ENCODE results near the gene STX16. TPM values are rescaled to one million over a fixed set of nuclear protein-coding genes. Genes with fewer than 3 reads are reported as not detected.
"Not testable (repeated sequence)": the region's sequence is repeated elsewhere in the genome, so short reads cannot be mapped to it uniquely, and the experiment has no call there.

Gene STX16
- total RNA-seq, 1 experiment from 2014 or later, result 58.3 TPM

DNA sequence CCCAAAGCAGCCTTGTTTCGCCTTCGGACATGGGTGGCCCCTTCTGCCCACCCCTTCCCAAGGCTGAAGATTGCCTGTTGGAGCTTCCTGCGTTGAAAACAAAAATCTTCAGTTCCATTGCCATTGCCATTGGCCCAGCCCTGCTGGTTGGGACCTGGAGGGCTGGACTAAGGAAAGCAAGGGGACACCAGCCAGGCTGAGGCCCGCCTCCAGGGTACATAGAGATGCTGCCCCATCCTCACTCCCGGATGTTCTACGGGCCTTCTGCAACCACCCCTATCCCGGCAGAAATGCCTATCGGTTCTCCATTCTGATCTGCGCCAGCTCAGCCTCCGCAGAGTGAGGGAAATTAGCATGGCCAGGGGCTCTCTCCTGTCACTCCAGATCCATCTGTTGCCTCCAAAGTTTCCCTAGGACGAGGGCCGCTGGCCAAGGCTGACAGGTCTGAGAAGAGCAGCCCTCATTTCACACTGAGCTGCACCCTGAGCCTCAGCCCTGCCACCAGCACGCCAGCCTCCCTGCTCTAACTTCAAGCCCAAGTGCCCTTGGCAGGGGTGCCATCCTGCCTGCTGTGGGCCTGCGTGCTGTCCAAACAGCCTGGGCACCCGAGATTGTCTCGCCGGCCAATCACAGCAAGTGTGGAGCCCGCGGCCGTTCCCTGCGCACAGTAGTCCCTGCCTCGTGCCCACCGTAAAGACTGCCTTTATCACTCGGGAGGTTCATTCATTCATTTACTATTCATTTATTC is 13.4 kb upstream of the STX16 start:
- Histone ChIP-seq H3K4me3 (ENCODE audit: low read length) (no peak overlapping the region), H3K4me1 (ENCODE audit: low read length) (peaks cover 7% of the 10 kb centered on the region), H2AFZ (ENCODE audit: low read length) (no peak overlapping the region), H3K4me2 (ENCODE audit: low read depth, low read length, poor library complexity, severe bottlenecking) (no peak overlapping the region), H3K27ac (ENCODE audit: low read length) (no peak overlapping the region), H4K20me1 (ENCODE audit: insufficient read depth, low read depth, low read length) (no peaks in the 10 kb centered on the region), H3K9me3 (ENCODE audit: low read length) (no peaks in the 10 kb centered on the region), H3K27me3 (ENCODE audit: low read length) (no peaks in the 10 kb centered on the region), H3K36me3 (ENCODE audit: insufficient read depth, low read length) (no peaks in the 10 kb centered on the region), H3K9ac (ENCODE audit: low read length) (no peak overlapping the region), H3K79me2 (ENCODE audit: low read length) (no peaks in the 10 kb centered on the region), H3K9me2 (replicated peaks; ENCODE audit: insufficient read depth, low read length) (no peaks in the 10 kb centered on the region)
- DNase-seq, result no peak

DNA sequence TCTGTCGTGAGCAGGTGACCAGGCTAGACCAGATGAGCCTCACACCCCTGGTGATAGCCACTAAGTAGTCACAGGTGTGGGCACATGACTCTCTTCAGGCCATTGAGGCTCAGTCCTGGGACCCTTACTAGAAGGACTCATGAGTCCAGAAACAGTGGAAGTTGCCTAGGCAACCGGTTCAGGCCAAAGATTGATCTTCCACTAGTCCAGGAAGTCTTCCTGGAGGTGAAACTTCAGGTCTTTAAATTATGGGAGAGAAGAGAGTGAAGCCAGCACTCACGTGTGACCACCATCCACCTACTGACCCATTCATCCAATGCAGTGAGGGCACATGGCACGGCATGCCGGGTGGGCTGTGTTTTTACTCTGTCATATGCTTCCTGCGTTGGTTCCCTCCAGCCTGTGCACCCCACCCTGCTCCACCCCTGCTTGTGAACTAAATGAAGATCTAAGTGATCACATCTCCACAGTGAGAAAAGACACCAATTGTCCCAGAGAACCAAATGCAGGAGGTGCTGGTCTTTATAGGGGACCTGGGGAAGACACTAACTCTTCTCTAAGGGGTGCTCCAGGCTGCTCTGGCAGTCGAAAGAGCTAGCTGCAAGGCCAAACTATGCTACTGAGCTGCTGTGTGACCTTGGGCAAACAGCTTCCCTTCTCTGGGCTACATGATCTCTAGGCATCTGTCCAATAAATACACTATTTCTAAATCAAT is 12.5 kb upstream of the STX16 start:
- H4K20me1 ChIP-seq (ENCODE audit: insufficient read depth, low read depth, low read length), result no peaks in the 10 kb centered on the region
- H3K9me2 ChIP-seq (replicated peaks; ENCODE audit: insufficient read depth, low read length), result no peaks in the 10 kb centered on the region
- DNase-seq, result no peak
- no peak overlapping the region for H2AFZ ChIP-seq (ENCODE audit: low read length)
- H3K79me2 ChIP-seq (ENCODE audit: low read length), result no peaks in the 10 kb centered on the region
- H3K9me3 ChIP-seq (ENCODE audit: low read length), result no peaks in the 10 kb centered on the region
- no peak overlapping the region for H3K27ac ChIP-seq (ENCODE audit: low read length)
- H3K4me1 ChIP-seq (ENCODE audit: low read length), result peaks cover 7% of the 10 kb centered on the region
- H3K9ac ChIP-seq (ENCODE audit: low read length), result no peak overlapping the region
- no peak overlapping the region for H3K4me3 ChIP-seq (ENCODE audit: low read length)
- H3K4me2 ChIP-seq (ENCODE audit: low read depth, low read length, poor library complexity, severe bottlenecking), result no peak overlapping the region
- H3K27me3 ChIP-seq (ENCODE audit: low read length), result no peaks in the 10 kb centered on the region
- no peaks in the 10 kb centered on the region for H3K36me3 ChIP-seq (ENCODE audit: insufficient read depth, low read length)

DNA sequence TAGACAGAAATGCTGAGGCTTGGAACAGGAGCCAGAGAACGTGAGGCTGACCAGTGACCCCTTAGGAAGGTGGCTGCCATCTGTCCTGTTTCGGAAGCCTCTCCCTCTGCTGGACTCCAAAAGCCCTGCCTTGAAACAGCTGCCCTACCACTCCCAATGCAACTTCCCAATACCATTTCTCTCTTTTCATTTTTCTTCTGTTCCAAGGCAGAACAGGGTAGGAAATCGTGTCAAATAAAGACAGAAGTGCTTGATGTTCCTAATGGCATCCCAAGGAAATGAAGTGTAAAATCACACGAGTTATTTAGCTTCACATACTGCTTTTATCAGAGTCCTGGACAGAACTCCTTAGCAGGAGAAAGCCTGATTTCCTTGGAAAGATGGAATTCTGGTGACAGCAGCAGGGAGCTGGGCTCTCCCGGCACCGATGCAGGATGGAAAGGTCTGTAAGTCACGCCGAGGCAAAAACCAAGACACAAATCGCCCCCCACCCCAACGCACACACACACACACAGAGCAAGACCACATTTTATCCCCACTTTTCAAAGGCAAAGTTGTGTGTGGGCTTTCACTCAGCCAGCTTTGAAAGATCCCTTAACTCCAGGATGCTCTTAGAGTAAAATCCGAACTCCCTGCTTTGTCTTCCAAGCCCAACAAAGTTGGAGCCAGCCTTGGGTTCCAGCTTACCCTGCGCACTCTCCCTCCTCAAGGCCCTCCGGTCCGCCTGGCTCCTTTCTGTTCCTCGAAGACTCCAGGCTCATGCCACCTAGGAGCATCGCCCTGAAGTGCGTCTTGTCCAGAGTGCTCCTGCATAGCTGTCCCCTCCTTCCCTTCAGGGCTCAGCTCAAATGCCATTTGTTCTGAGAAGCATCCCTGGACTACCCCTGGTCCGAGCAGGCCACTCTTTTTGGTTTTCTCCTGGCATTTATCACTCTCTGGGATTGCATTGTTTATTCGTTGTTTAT is 11.6 kb upstream of the STX16 start:
- H3K27ac ChIP-seq (ENCODE audit: low read length), result no peak overlapping the region
- DNase-seq, result no peak
- no peaks in the 10 kb centered on the region for H4K20me1 ChIP-seq (ENCODE audit: insufficient read depth, low read depth, low read length)
- no peaks in the 10 kb centered on the region for H3K79me2 ChIP-seq (ENCODE audit: low read length)
- no peak overlapping the region for H3K4me3 ChIP-seq (ENCODE audit: low read length)
- no peaks in the 10 kb centered on the region for H3K36me3 ChIP-seq (ENCODE audit: insufficient read depth, low read length)
- no peaks in the 10 kb centered on the region for H3K27me3 ChIP-seq (ENCODE audit: low read length)
- no peaks in the 10 kb centered on the region for H3K9me2 ChIP-seq (replicated peaks; ENCODE audit: insufficient read depth, low read length)
- H3K9me3 ChIP-seq (ENCODE audit: low read length), result no peaks in the 10 kb centered on the region
- no peak overlapping the region for H3K4me2 ChIP-seq (ENCODE audit: low read depth, low read length, poor library complexity, severe bottlenecking)
- H3K9ac ChIP-seq (ENCODE audit: low read length), result no peak overlapping the region
- H3K4me1 ChIP-seq (ENCODE audit: low read length), result peaks cover 6% of the 10 kb centered on the region
- H2AFZ ChIP-seq (ENCODE audit: low read length), result no peak overlapping the region

DNA sequence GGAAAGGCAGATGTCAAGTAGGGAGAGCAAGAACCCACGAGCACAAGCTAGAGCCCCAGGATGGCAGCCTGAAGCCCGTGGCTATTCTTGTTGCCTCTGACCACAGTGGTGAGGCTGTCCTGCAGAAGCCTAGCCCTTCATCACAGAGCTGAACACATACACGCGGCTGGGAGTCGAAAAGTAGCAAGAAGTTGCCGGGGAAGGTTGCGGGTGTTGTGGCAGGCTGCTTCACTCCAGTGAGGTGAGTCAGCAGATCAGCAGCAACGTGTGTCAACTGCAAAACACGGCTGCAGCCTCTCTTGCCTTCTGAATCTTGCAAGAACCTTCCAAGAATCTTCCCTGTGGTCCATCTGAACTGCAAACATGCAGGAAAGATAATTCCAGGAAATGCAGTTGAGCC is 10.6 kb upstream of the STX16 start:
- Histone ChIP-seq H3K79me2 (ENCODE audit: low read length) (no peaks in the 10 kb centered on the region), H2AFZ (ENCODE audit: low read length) (no peak overlapping the region), H3K27ac (ENCODE audit: low read length) (no peak overlapping the region), H3K4me3 (ENCODE audit: low read length) (no peak overlapping the region), H3K36me3 (ENCODE audit: insufficient read depth, low read length) (no peaks in the 10 kb centered on the region), H4K20me1 (ENCODE audit: insufficient read depth, low read depth, low read length) (no peaks in the 10 kb centered on the region), H3K4me1 (ENCODE audit: low read length) (no peaks in the 10 kb centered on the region), H3K27me3 (ENCODE audit: low read length) (no peaks in the 10 kb centered on the region), H3K9ac (ENCODE audit: low read length) (no peak overlapping the region), H3K9me2 (replicated peaks; ENCODE audit: insufficient read depth, low read length) (no peaks in the 10 kb centered on the region), H3K9me3 (ENCODE audit: low read length) (no peaks in the 10 kb centered on the region), H3K4me2 (ENCODE audit: low read depth, low read length, poor library complexity, severe bottlenecking) (no peak overlapping the region)
- no peak for DNase-seq

DNA sequence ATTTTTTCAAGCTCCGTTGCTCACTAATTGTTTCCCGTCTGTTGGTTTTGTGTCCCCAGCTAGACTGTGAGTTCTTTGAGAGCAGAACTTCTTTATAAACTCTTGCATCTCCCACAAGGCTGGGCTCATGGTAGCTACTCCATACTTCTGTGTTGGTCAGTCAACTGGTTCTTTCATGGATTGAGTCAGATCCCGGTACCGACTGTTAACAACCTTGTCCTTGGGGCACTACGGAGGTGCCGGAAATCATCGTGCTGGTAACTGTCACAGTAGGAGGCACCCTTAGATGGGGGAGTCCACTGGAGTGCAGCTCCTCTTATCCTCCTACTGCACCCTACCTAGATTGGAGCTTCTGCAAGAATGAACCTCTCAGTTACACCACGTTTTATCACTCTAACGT is 8.6 kb upstream of the STX16 start:
- no peak for DNase-seq
- Histone ChIP-seq H3K9me2 (replicated peaks; ENCODE audit: insufficient read depth, low read length) (no peaks in the 10 kb centered on the region), H3K9me3 (ENCODE audit: low read length) (no peaks in the 10 kb centered on the region), H3K27me3 (ENCODE audit: low read length) (no peaks in the 10 kb centered on the region), H3K27ac (ENCODE audit: low read length) (no peak overlapping the region), H3K79me2 (ENCODE audit: low read length) (no peaks in the 10 kb centered on the region), H2AFZ (ENCODE audit: low read length) (no peak overlapping the region), H4K20me1 (ENCODE audit: insufficient read depth, low read depth, low read length) (no peaks in the 10 kb centered on the region), H3K9ac (ENCODE audit: low read length) (no peak overlapping the region), H3K4me3 (ENCODE audit: low read length) (no peak overlapping the region), H3K36me3 (ENCODE audit: insufficient read depth, low read length) (no peaks in the 10 kb centered on the region), H3K4me2 (ENCODE audit: low read depth, low read length, poor library complexity, severe bottlenecking) (no peak overlapping the region), H3K4me1 (ENCODE audit: low read length) (peaks cover 11% of the 10 kb centered on the region)

DNA sequence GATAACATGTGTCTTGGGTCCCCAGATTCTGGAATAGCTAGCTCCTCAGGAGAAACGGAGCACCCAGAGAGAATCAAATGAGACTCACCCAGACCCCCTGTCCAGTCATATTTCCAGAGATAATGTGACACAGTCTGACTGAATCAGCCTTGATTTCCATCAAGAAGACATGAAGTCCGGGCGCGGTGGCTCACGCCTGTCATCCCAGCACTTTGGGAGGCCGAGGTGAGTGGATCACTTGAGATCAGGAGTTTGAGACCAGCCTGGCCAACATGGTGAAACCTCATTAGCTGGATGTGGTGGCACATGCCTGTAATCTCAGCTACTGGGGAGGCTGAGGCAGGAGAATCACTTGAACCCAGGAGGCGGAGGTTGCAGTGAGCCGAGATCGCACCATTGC is 8.2 kb upstream of the STX16 start:
- H3K4me1 ChIP-seq (ENCODE audit: low read length), result peaks cover 11% of the 10 kb centered on the region
- not testable (repeated sequence) for H3K9ac ChIP-seq (ENCODE audit: low read length); H3K4me2 ChIP-seq (ENCODE audit: low read depth, low read length, poor library complexity, severe bottlenecking); H3K4me3 ChIP-seq (ENCODE audit: low read length); H3K79me2 ChIP-seq (ENCODE audit: low read length); H3K36me3 ChIP-seq (ENCODE audit: insufficient read depth, low read length); H4K20me1 ChIP-seq (ENCODE audit: insufficient read depth, low read depth, low read length); H3K27me3 ChIP-seq (ENCODE audit: low read length); H3K9me2 ChIP-seq (replicated peaks; ENCODE audit: insufficient read depth, low read length); H3K27ac ChIP-seq (ENCODE audit: low read length); H3K9me3 ChIP-seq (ENCODE audit: low read length); H2AFZ ChIP-seq (ENCODE audit: low read length); DNase-seq

DNA sequence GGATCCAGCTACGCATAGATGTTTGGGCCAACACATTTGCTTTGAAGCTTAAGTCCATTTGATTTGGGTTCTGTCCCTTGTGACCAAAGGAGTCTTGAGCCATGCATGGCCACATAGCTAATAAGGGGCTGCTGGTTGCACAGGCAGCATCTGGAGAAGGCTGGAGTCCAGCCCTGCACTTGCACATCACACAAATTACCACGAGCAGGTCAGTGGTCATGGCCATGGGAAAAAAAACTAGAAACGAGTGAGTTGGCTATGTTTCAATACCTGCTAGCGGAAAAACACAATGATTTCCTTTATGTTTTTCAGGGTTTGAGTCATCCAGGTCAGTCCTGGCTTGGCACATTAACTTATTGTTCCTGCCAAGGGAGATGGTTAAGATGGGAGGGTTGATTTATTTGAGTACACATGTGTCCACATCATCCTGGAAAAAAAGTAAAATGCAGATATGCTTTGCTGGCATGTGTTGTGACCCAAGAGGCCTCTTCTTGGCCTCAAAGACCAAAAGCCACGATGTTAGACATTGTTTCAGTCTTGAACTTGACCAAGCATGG is 5.6 kb upstream of the STX16 start:
- H4K20me1 ChIP-seq (ENCODE audit: insufficient read depth, low read depth, low read length), result no peaks in the 10 kb centered on the region
- no peaks in the 10 kb centered on the region for H3K79me2 ChIP-seq (ENCODE audit: low read length)
- H3K36me3 ChIP-seq (ENCODE audit: insufficient read depth, low read length), result no peaks in the 10 kb centered on the region
- H3K27me3 ChIP-seq (ENCODE audit: low read length), result no peaks in the 10 kb centered on the region
- no peak overlapping the region for H3K4me3 ChIP-seq (ENCODE audit: low read length)
- H3K9ac ChIP-seq (ENCODE audit: low read length), result no peak overlapping the region
- H3K27ac ChIP-seq (ENCODE audit: low read length), result no peak overlapping the region
- no peaks in the 10 kb centered on the region for H3K9me2 ChIP-seq (replicated peaks; ENCODE audit: insufficient read depth, low read length)
- H3K9me3 ChIP-seq (ENCODE audit: low read length), result no peaks in the 10 kb centered on the region
- H2AFZ ChIP-seq (ENCODE audit: low read length), result no peak overlapping the region
- peaks cover 20% of the 10 kb centered on the region for H3K4me1 ChIP-seq (ENCODE audit: low read length)
- DNase-seq, result no peak
- no peak overlapping the region for H3K4me2 ChIP-seq (ENCODE audit: low read depth, low read length, poor library complexity, severe bottlenecking)

DNA sequence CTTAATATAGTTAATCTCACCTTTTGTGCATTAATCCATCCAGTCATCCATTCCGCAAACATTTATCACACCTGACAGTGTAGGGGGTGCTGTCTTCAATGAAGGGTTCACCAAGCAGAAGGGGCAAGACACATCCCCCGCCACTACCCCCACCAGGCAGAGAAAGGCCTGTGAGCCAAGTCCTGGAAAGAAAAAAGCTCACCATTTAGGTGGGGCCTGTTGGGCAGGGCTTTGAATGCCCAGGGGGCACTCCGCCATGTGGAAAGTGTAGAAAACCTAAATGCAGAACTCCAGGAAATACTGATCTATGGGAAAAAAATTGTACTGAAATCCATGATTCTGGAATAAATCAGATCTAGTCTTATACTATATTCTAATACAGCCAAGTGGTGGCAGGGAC is 4.8 kb upstream of the STX16 start:
- Histone ChIP-seq H3K36me3 (ENCODE audit: insufficient read depth, low read length) (no peaks in the 10 kb centered on the region), H3K9me3 (ENCODE audit: low read length) (no peaks in the 10 kb centered on the region), H3K4me1 (ENCODE audit: low read length) (peaks cover 24% of the 10 kb centered on the region), H3K9ac (ENCODE audit: low read length) (no peak overlapping the region), H3K27me3 (ENCODE audit: low read length) (no peaks in the 10 kb centered on the region), H3K9me2 (replicated peaks; ENCODE audit: insufficient read depth, low read length) (no peaks in the 10 kb centered on the region), H3K79me2 (ENCODE audit: low read length) (peaks cover 1% of the 10 kb centered on the region), H3K4me3 (ENCODE audit: low read length) (no peak overlapping the region), H2AFZ (ENCODE audit: low read length) (no peak overlapping the region), H3K4me2 (ENCODE audit: low read depth, low read length, poor library complexity, severe bottlenecking) (no peak overlapping the region), H3K27ac (ENCODE audit: low read length) (no peak overlapping the region), H4K20me1 (ENCODE audit: insufficient read depth, low read depth, low read length) (no peaks in the 10 kb centered on the region)
- no peak for DNase-seq

Data from Karpas-422 (cell line).